ENCODE measurements around the gene TMF1.

- TF ChIP-seq CTCF (IDR thresholded peaks at IDR 0.05) (no peak), POLR2A (IDR thresholded peaks at IDR 0.05) (no peak)
Observed at GRCh38 chr3:69009559-69010410, 42.3 kb downstream of the TMF1 start.

Measured in adrenal gland (tissue), 5 donors.